Panc1 (cell line): ENCODE measurements around the gene TNFRSF25. TPM values are rescaled to one million over a fixed set of nuclear protein-coding genes. Genes with fewer than 3 reads are reported as not detected.

ENCODE experiments used
- ATAC-seq: fragments of 200-7000 bp; cut with Tn5 transposase; 2 replicates; pipeline ENCODE4 v1.9.1; 2020; ENCODE audit warnings: mild to moderate bottlenecking, moderate library complexity
- BruUV-seq: library from RNA; stranded (reverse); fragments of 400-500 nt; replicated peaks from 2 replicates; lab custom pipeline; 2021; lab: Mats Ljungman, UMichigan
- CTCF ChIA-PET: fragments of 300-600 bp; sonication (Branson Sonifier 250); formaldehyde crosslinking; loops from one replicate; lab custom pipeline; 2022; ENCODE audit warnings: antibody characterized with exemption; lab: Charles Lee
- POLR2A ChIA-PET: fragments of 300-600 bp; sonication (Branson Sonifier 250); formaldehyde crosslinking; loops from one replicate; lab custom pipeline; 2022; ENCODE audit warnings: antibody characterized with exemption; lab: Charles Lee
- DNase-seq: peaks from one replicate; pipeline ENCODE4 v3.0.0-alpha.2; 2010; ENCODE audit warnings: low read depth, low spot score
- H3K27ac ChIP-seq: 2 replicates; pipeline ENCODE4 v1.5.1; 2011; ENCODE audit warnings: mild to moderate bottlenecking, low read length, inconsistent platforms
- H3K27me3 ChIP-seq: fragments of 200-500 bp; sonication (Bioruptor generic); 2 replicates; pipeline ENCODE4 v1.6.0; 2014; ENCODE audit warnings: low read length, inconsistent platforms; ENCODE audit not compliant: control insufficient read depth, insufficient read depth
- H3K36me3 ChIP-seq: fragments of 200-500 bp; sonication (Bioruptor generic); 2 replicates; pipeline ENCODE4 v1.5.1; 2014; ENCODE audit warnings: inconsistent platforms, mild to moderate bottlenecking, low read length, moderate library complexity; ENCODE audit not compliant: control insufficient read depth, insufficient read depth
- H3K4me1 ChIP-seq: 2 replicates; pipeline ENCODE4 v1.5.1; 2011; ENCODE audit warnings: inconsistent platforms, mild to moderate bottlenecking, low read length, moderate library complexity; ENCODE audit not compliant: control insufficient read depth, insufficient read depth
- H3K4me3 ChIP-seq, 2 experiments: 2 replicates each; pipeline ENCODE4 v1.5.1; 2011 to 2012; ENCODE audit warnings: low read depth in 2 of 2, low read length in 2 of 2, mild to moderate bottlenecking in 2 of 2, inconsistent platforms in 1 of 2, moderate library complexity in 1 of 2
- H3K9me3 ChIP-seq: fragments of 200-500 bp; sonication (Bioruptor generic); 2 replicates; pipeline ENCODE4 v1.5.1; 2014; ENCODE audit warnings: low read depth, mild to moderate bottlenecking, inconsistent platforms, low read length, moderate library complexity; ENCODE audit not compliant: control insufficient read depth, insufficient read depth
- POLR2AphosphoS5 ChIP-seq: IDR thresholded peaks from 2 replicates; pipeline ENCODE4 v1.6.1; 2012; ENCODE audit warnings: mild to moderate bottlenecking, low read depth, low read length, moderate library complexity
- SIN3A ChIP-seq: IDR thresholded peaks from 2 replicates; pipeline ENCODE4 v1.6.1; 2012; ENCODE audit warnings: low read depth, mild to moderate bottlenecking, low read length, moderate library complexity, borderline replicate concordance; ENCODE audit not compliant: insufficient read depth
- TCF7L2 ChIP-seq: IDR thresholded peaks from 2 replicates; pipeline ENCODE4 v1.6.1; 2011; ENCODE audit warnings: mild to moderate bottlenecking, low read depth, low read length, inconsistent platforms
- in situ Hi-C: cut with HindIII; loops from 2 replicates; pipeline ENCODE4 v1.10.0; 2016; ENCODE audit warnings: low sequenced_read_pairs, low pct_unique_long_range_greater_than_20kb
- intact Hi-C: fragments of 100-400 bp; cut with micrococcal nuclease; formaldehyde crosslinking; loops from one replicate; pipeline ENCODE4 v1.10.0; 2022; ENCODE audit not compliant: unreplicated experiment
- total RNA-seq: library from RNA; stranded (reverse); gene quantifications from one replicate; pipeline ENCODE4 v1.2.1, GENCODE V29; 2021; ENCODE audit not compliant: unreplicated experiment
- TF ChIP-seq, protein P1 (sequence below): fragments of 450-650 bp; IDR thresholded peaks from 2 replicates; pipeline ENCODE4 v1.5.1; 2017; ENCODE audit warnings: mild to moderate bottlenecking
- TF ChIP-seq, protein P2 (sequence below), 2 experiments: IDR thresholded peaks; 2 replicates each; pipeline ENCODE4 v1.6.1; 2011 to 2012; ENCODE audit warnings: low read depth in 2 of 2, control low read depth in 1 of 2, low read length in 1 of 2, mild to moderate bottlenecking in 1 of 2, moderate library complexity in 1 of 2; ENCODE audit not compliant: insufficient read depth in 1 of 2

Gene TNFRSF25
- total RNA-seq, 1 experiment from 2014 or later: 7.0 TPM

DNA sequence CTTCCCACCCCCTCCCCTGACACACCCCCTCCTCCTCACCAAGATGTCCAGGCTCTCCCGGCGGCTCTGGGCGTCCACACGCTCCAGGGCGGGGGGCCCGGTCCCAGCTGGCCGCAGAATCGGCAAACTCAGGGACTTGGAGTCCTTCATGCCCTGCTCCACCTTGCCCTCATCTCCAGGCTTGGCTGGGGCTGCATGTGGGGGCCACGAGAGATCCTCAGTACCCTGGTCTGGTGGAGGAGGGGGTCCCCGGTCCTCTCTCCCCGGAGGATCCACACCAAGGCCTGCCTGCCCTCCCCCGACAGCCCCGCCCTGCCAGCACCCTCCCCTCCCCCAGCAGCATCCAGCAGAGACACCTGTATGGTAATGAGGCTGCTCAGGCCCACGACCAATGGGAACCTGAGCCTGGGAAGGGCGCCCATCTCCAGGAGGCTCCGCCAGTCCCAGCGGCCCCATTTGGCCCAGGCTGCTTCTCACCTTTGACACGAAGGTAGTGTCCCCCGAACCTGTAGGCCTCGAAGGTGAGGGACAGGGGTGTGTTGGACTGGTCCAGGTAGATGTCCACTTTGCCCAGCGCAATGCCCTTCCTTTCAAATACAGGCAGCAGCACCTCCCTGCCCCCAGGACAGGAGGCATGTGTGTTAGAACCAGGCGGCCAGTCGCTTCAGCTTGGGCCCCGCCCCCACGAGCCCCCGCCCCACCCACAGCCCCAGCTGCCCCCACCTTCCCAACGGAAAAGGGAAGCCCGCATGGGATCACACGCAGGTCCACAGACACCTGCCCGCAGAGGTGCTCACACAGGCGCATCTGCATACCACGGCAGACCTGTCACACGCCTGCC lies 8.2 kb upstream of the TNFRSF25 start:
- Histone ChIP-seq H3K4me3 (no peak overlapping the region), H3K9me3 (no peaks in the 10 kb centered on the region), H3K27ac (no peak overlapping the region), H3K36me3 (no peaks in the 10 kb centered on the region), H3K4me1 (no peaks in the 10 kb centered on the region), H3K27me3 (no peaks in the 10 kb centered on the region)
- BruUV-seq: no TSS peak
- in situ Hi-C loops (no loop called here), intact Hi-C loops (no loop called here)
- ChIA-PET POLR2A (no interaction called here), CTCF (interaction anchor here (0.6 to 0.7 kb wide), 5 partner anchors 11 to 50 kb away, joined by 3 to 10 read pairs (median 5); no protein-coding TSS in a partner anchor)
- ATAC-seq (no peak), DNase-seq (no peak)
- TF ChIP-seq TCF7L2 (no peak), SIN3A (no peak), POLR2AphosphoS5 (no peak)
- TF ChIP-seq, protein P1, sequence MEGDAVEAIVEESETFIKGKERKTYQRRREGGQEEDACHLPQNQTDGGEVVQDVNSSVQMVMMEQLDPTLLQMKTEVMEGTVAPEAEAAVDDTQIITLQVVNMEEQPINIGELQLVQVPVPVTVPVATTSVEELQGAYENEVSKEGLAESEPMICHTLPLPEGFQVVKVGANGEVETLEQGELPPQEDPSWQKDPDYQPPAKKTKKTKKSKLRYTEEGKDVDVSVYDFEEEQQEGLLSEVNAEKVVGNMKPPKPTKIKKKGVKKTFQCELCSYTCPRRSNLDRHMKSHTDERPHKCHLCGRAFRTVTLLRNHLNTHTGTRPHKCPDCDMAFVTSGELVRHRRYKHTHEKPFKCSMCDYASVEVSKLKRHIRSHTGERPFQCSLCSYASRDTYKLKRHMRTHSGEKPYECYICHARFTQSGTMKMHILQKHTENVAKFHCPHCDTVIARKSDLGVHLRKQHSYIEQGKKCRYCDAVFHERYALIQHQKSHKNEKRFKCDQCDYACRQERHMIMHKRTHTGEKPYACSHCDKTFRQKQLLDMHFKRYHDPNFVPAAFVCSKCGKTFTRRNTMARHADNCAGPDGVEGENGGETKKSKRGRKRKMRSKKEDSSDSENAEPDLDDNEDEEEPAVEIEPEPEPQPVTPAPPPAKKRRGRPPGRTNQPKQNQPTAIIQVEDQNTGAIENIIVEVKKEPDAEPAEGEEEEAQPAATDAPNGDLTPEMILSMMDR: no peak

DNA sequence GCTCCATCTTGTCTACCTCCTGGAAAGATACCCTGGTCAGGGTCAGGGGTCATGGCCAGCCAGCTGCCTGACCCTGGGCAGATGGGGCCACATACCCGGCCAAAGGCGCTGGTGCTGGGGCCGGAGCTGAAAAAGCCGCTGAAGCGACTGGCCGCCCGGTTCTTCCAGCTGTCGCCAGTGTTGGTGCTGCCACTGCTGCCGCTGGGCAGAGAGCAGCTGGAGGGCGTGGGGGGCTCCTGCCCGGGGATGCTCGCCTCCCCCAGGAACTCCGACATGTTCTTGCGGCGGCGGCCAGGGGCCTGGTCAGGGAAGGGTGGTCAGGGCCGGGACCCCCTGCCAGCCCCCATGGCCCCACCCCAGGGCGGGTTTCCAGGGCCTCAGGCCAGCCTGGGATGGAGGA lies 7.2 kb upstream of the TNFRSF25 start:
- Histone ChIP-seq H3K36me3 (no peaks in the 10 kb centered on the region), H3K27me3 (no peaks in the 10 kb centered on the region), H3K4me3 (no peak overlapping the region), H3K27ac (no peak overlapping the region), H3K9me3 (no peaks in the 10 kb centered on the region), H3K4me1 (no peaks in the 10 kb centered on the region)
- no TSS peak for BruUV-seq
- TF ChIP-seq, protein P1: no peak
- no peak for TF ChIP-seq SIN3A
- no peak for TF ChIP-seq TCF7L2
- TF ChIP-seq POLR2AphosphoS5: no peak
- TF ChIP-seq, protein P2, sequence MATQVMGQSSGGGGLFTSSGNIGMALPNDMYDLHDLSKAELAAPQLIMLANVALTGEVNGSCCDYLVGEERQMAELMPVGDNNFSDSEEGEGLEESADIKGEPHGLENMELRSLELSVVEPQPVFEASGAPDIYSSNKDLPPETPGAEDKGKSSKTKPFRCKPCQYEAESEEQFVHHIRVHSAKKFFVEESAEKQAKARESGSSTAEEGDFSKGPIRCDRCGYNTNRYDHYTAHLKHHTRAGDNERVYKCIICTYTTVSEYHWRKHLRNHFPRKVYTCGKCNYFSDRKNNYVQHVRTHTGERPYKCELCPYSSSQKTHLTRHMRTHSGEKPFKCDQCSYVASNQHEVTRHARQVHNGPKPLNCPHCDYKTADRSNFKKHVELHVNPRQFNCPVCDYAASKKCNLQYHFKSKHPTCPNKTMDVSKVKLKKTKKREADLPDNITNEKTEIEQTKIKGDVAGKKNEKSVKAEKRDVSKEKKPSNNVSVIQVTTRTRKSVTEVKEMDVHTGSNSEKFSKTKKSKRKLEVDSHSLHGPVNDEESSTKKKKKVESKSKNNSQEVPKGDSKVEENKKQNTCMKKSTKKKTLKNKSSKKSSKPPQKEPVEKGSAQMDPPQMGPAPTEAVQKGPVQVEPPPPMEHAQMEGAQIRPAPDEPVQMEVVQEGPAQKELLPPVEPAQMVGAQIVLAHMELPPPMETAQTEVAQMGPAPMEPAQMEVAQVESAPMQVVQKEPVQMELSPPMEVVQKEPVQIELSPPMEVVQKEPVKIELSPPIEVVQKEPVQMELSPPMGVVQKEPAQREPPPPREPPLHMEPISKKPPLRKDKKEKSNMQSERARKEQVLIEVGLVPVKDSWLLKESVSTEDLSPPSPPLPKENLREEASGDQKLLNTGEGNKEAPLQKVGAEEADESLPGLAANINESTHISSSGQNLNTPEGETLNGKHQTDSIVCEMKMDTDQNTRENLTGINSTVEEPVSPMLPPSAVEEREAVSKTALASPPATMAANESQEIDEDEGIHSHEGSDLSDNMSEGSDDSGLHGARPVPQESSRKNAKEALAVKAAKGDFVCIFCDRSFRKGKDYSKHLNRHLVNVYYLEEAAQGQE (IDR thresholded peaks at IDR 0.05; ENCODE audit: insufficient read depth in 1 of 2, low read depth in 2 of 2, low read length in 1 of 2): no peak
- ChIA-PET POLR2A (no interaction called here), CTCF (no interaction called here)
- DNase-seq: no peak
- no peak for ATAC-seq
- intact Hi-C loops: no loop called here
- in situ Hi-C loops: no loop called here
